ENCODE data around the gene THEM5. TPM values are rescaled to one million over a fixed set of nuclear protein-coding genes. Genes with fewer than 3 reads are reported as not detected.
"Not testable (repeated sequence)": the region's sequence is repeated elsewhere in the genome, so short reads cannot be mapped to it uniquely, and the experiment has no call there.

The THEM5 gene
- polyA plus RNA-seq, 3 donors = not detected

DNA sequence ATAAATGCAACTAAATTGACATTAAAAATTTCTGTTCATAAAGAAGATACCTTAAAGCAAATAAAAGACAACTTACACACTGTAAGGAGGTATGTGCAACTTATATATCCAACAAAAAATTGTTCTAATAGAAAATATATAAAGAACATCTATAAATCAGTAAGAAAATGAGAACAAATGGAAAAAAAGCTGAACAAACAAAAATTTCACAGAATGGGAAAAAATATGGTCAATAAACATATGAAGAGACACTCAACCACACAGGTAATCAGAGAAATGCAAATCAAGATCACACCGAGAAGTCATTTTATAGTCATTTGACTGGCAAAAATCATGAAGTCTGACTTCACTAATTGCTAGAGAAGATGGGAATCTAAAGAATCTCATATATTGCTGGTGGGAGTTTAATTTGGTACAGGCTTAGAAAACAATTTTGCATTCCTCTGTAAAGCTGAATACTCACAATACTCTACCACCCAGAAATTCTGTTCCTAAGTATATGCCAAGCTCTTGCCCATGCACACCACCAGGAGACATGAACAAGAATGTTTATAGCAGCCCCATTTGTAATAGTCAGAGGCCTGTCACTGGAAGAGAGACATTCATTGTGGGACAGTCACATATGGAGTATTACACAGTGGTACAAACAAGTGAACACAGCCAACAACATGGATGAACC, 22.0 kb upstream of the THEM5 start:
- peaks cover 8% of the 10 kb centered on the region for H3K4me1 Mint-ChIP-seq
- Histone ChIP-seq H4K20me1 (ENCODE audit: insufficient read depth, low read length) (no peaks in the 10 kb centered on the region), H3K4me3 (replicated peaks in 1 of 3; ENCODE audit: low read depth in 2 of 3, low read length in 3 of 3) (no peak overlapping the region), H3K4me2 (replicated peaks; ENCODE audit: extremely low read depth, low read length, poor library complexity, severe bottlenecking) (no peak overlapping the region), H2AFZ (ENCODE audit: insufficient read depth, low read depth, low read length, poor library complexity, severe bottlenecking) (no peak overlapping the region), H3K27me3 (ENCODE audit: control insufficient read depth in 2 of 2, insufficient read depth in 2 of 2, low read length in 2 of 2) (no peaks in the 10 kb centered on the region), H3K9ac (ENCODE audit: insufficient read depth, low read length, poor library complexity, severe bottlenecking) (no peak overlapping the region), H3K27ac (ENCODE audit: low read depth in 1 of 2, low read length in 2 of 2) (no peak overlapping the region), H3K79me2 (ENCODE audit: insufficient read depth, low read length) (no peaks in the 10 kb centered on the region), H3K4me1 (ENCODE audit: control insufficient read depth in 1 of 2, insufficient read depth in 2 of 2, low read length in 2 of 2) (peaks cover 0 to 3% of the 10 kb centered on the region in 2 donors), H3K36me3 (replicated peaks in 1 of 2; ENCODE audit: control insufficient read depth in 1 of 2, insufficient read depth in 2 of 2, low read length in 2 of 2) (peaks cover 0 to 6% of the 10 kb centered on the region in 2 donors), H3K9me3 (replicated peaks in 1 of 2; ENCODE audit: control insufficient read depth in 1 of 2, insufficient read depth in 1 of 2, low read length in 2 of 2) (no peaks in the 10 kb centered on the region)
- H3K36me3 Mint-ChIP-seq = peaks cover 9 to 16% of the 10 kb centered on the region in 2 donors
- no peak overlapping the region for H3K27ac Mint-ChIP-seq
- TF ChIP-seq, protein P1, sequence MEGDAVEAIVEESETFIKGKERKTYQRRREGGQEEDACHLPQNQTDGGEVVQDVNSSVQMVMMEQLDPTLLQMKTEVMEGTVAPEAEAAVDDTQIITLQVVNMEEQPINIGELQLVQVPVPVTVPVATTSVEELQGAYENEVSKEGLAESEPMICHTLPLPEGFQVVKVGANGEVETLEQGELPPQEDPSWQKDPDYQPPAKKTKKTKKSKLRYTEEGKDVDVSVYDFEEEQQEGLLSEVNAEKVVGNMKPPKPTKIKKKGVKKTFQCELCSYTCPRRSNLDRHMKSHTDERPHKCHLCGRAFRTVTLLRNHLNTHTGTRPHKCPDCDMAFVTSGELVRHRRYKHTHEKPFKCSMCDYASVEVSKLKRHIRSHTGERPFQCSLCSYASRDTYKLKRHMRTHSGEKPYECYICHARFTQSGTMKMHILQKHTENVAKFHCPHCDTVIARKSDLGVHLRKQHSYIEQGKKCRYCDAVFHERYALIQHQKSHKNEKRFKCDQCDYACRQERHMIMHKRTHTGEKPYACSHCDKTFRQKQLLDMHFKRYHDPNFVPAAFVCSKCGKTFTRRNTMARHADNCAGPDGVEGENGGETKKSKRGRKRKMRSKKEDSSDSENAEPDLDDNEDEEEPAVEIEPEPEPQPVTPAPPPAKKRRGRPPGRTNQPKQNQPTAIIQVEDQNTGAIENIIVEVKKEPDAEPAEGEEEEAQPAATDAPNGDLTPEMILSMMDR (IDR thresholded peaks at IDR 0.05) = no peak
- WGBS (ENCODE audit: insufficient coverage) = no CpG with 5 or more reads among the region's 1 CpG
- no peak overlapping the region for H3K4me3 Mint-ChIP-seq
- H3K9me3 Mint-ChIP-seq = no peaks in the 10 kb centered on the region
- peaks cover 1 to 3% (median 1%) of the 10 kb centered on the region in 3 donors for H3K27me3 Mint-ChIP-seq (ENCODE audit: low read depth in 3 of 3)
- intact Hi-C loops (cut with micrococcal nuclease) = no loop called here
- no peak for DNase-seq

DNA sequence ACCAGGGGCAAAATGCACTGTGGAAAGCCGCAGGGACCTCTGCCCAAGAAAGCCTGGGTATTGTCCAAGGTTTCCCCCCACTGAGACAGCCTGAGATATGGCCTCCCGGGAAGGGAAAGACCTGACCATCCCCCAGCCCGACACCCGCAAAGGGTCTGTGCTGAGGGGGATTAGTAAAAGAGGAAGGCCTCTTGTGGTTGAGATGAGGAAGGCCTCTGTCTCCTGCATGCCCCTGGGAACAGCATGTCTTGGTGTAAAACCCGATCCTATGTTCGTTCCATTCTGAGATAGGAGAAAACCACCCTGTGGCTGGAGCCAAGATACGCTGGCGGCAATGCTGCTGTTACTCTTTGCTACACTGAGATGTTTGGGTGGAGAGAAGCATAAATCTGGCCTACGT, 19.3 kb upstream of the THEM5 start:
- H3K36me3 ChIP-seq (replicated peaks in 1 of 2; ENCODE audit: control insufficient read depth in 1 of 2, insufficient read depth in 2 of 2, low read length in 2 of 2); H3K9ac ChIP-seq (ENCODE audit: insufficient read depth, low read length, poor library complexity, severe bottlenecking); H3K27me3 ChIP-seq (ENCODE audit: control insufficient read depth in 2 of 2, insufficient read depth in 2 of 2, low read length in 2 of 2); H4K20me1 ChIP-seq (ENCODE audit: insufficient read depth, low read length); H3K27ac Mint-ChIP-seq; H3K4me3 Mint-ChIP-seq; H3K4me3 ChIP-seq (replicated peaks in 1 of 3; ENCODE audit: low read depth in 2 of 3, low read length in 3 of 3); intact Hi-C loops (cut with micrococcal nuclease); H2AFZ ChIP-seq (ENCODE audit: insufficient read depth, low read depth, low read length, poor library complexity, severe bottlenecking); H3K9me3 ChIP-seq (replicated peaks in 1 of 2; ENCODE audit: control insufficient read depth in 1 of 2, insufficient read depth in 1 of 2, low read length in 2 of 2); H3K27ac ChIP-seq (ENCODE audit: low read depth in 1 of 2, low read length in 2 of 2); H3K27me3 Mint-ChIP-seq (ENCODE audit: low read depth in 3 of 3); H3K79me2 ChIP-seq (ENCODE audit: insufficient read depth, low read length); H3K4me2 ChIP-seq (replicated peaks; ENCODE audit: extremely low read depth, low read length, poor library complexity, severe bottlenecking); DNase-seq; H3K9me3 Mint-ChIP-seq: not testable (repeated sequence)
- Mint-ChIP-seq H3K36me3 (peaks cover 9 to 16% of the 10 kb centered on the region in 2 donors), H3K4me1 (peaks cover 15% of the 10 kb centered on the region)
- H3K4me1 ChIP-seq (ENCODE audit: control insufficient read depth in 1 of 2, insufficient read depth in 2 of 2, low read length in 2 of 2) = peaks cover 6 to 11% of the 10 kb centered on the region in 2 donors
- 21% methylated on average over 4 of the region's 9 CpGs for WGBS (ENCODE audit: insufficient coverage)
